HG02938 (cell line): ENCODE measurements around the gene TGFBR3L.
"Not testable (repeated sequence)": the region's sequence is repeated elsewhere in the genome, so short reads cannot be mapped to it uniquely, and the experiment has no call there.

ENCODE experiments used
- ATAC-seq: cut with Tn5 transposase; IDR thresholded peaks from one replicate; pipeline ENCODE4 v1.9.1; 2021; ENCODE audit warnings: mild to moderate bottlenecking, moderate library complexity; ENCODE audit not compliant: unreplicated experiment

TGFBR3L gene

GRCh38 chr19:7879111-7879807 is 35.4 kb upstream of the TGFBR3L start:
- no peak for ATAC-seq

- no peak for ATAC-seq
These were observed 34.8 kb upstream of the TGFBR3L start for GRCh38 chr19:7879836-7880235.

- ATAC-seq = no peak
These were observed 32.7 kb upstream of the TGFBR3L start for GRCh38 chr19:7881910-7882309.

- no peak for ATAC-seq
These were observed 31.5 kb upstream of the TGFBR3L start for GRCh38 chr19:7883105-7883504.

GRCh38 chr19:7883796-7884570 is 30.6 kb upstream of the TGFBR3L start:
- no peak for ATAC-seq

GRCh38 chr19:7885818-7886217 is 28.8 kb upstream of the TGFBR3L start:
- no peak for ATAC-seq

- ATAC-seq = no peak
These were observed 27.1 kb upstream of the TGFBR3L start for GRCh38 chr19:7887408-7888144.

- no peak for ATAC-seq
These were observed 26.3 kb upstream of the TGFBR3L start, which contains the start of gene LRRC8E for GRCh38 chr19:7888145-7888825. LRRC8E (plus strand) TSS chr19:7888510; CDS start chr19:7895604, 7,094 bp downstream.

- no peak for ATAC-seq
These were observed 25.8 kb upstream of the TGFBR3L start for GRCh38 chr19:7888826-7889217.

GRCh38 chr19:7893362-7894101 is 21.1 kb upstream of the TGFBR3L start:
- ATAC-seq = not testable (repeated sequence)

GRCh38 chr19:7894612-7895309 is 19.9 kb upstream of the TGFBR3L start:
- ATAC-seq = no peak

GRCh38 chr19:7895565-7895964 is 19.1 kb upstream of the TGFBR3L start:
- ATAC-seq = no peak

- ATAC-seq = no peak
These were observed 17.3 kb upstream of the TGFBR3L start for GRCh38 chr19:7897292-7897691.

- ATAC-seq = no peak
These were observed 15.7 kb upstream of the TGFBR3L start for GRCh38 chr19:7898967-7899366.

- ATAC-seq = no peak
These were observed 14.8 kb upstream of the TGFBR3L start for GRCh38 chr19:7899751-7900378.

GRCh38 chr19:7900401-7900870 is 14.2 kb upstream of the TGFBR3L start:
- no peak for ATAC-seq

- ATAC-seq = no peak
These were observed 13.7 kb upstream of the TGFBR3L start for GRCh38 chr19:7900931-7901330.

- no peak for ATAC-seq
These were observed 13.3 kb upstream of the TGFBR3L start for GRCh38 chr19:7901337-7901736.

GRCh38 chr19:7902796-7903243 is 11.8 kb upstream of the TGFBR3L start:
- ATAC-seq = no peak
